NCI-H1417 treated with DMSO at 0.1 percent for 48 hours (cell line): Measurements from ENCODE around the gene ADAM33.

Source experiments
- DNase-seq: peaks from one replicate; lab custom pipeline; 2025; lab: John Stamatoyannopoulos, UW

ADAM33 gene

DNA sequence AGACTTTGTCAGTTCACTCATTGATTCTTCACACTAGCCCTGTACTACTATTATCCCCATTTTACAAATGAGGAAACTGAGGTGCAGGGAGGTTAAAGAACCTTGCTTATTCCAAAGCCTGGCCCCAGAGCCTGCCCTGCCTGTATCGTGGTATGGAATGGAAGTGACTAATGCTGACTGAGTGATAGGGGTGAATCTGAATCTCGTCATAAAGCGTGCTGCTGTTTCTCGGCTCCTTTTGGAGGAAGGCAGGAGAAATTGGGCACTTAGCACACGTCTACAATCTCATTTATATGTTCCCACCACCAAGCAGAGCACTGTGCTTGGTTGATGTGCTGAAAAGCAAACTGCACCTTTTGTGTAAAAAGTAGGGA lies 35.8 kb downstream of the ADAM33 start:
- DNase-seq = no peak

DNA sequence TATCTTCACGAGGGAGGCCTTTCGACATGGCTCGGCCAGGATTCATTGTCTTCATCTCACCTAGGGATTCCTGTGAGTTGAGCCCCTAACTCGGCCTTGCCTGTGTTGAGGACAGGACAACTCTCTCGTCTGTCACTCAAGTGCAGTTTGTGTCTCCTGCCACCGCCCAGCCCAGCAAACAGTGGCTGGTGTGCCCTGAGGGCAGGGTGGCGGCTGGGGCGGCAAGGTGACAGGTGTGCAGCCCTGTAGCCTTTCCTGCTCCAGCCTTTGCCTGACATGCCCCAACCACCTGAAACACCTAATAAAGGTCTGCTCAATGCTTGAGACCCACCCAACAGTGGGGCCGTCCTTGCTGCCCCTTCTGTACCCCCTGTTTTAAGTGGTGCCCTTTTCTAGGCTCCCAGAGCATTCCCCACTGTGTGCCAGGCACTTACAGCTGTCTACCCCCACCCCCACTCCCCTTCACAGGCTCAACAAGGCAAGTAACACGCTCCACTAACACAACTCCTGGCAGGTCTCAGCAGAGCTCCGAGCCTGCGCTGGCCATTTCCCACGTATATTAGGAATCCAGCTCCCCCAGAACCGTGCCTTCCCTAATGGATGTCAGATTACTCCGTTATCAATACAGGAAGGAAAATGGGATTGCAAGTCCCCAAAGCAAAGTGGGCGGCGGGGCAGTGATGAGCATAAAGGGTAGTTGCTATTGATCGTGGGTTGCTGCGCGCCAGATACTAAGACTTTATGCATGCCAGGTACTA lies 36.3 kb downstream of the ADAM33 start:
- DNase-seq = no peak

DNA sequence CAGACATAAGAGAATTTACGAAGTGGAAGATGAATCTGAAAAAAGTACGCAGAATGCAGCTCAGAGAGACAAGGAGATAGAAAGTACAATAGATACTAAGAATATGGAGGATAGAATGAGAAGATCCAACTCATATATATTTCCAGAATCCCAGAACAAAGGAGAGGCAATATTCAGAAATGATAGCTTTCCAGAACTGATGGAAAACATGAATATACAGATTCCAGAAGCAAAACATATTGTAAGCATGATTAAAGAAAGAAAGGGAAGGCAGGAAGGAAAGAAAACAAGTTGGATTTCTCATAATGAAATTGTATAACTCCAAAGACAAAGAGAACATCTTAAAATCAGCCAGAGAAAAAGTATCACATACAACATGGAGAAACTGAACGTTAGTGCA lies 41.6 kb downstream of the ADAM33 start:
- no peak for DNase-seq

DNA sequence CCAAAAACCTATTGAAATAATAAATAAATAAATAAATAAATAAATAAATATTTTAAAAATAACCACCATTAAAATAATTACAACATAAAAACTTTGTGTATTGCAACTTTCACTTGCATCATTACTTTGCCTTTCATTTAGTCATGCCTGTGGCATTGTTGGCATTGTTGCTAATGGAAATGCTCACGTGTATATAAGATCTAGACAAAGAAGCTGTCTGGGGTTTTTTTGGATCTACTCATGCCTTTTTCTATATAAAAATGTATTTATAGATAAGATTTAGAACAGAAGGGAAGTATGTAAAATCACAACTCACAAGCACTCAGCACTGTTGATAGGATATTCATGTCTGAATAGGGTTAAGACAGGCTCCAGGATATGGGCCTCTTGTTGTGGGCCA lies 46.5 kb downstream of the ADAM33 start:
- no peak for DNase-seq

DNA sequence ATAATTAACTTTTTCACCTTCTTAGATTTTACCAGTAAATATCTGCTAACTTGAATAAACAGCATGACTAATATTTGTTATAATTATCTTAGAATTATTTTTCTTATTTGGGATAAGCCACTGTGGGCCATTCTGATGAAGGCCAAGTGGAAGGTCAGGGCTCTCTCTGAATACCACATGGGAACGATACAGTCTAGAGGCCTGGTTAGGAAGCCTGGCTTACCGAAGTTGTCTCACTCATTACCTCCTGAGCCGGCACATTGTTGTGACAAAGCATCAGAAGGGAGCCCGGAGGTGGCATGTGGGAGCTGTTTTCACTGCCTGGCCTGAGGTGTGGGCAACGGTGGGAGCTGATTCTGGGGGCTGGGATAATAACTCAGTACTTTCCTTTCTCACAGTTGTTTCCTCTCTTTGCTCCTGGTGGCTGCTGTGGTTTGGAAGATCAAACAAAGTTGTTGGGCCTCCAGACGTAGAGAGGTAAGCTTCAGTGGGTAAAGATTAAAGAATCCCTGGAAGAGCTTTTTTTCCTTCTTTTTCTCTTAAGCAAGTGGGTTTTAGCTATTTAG lies 47.8 kb downstream of the ADAM33 start:
- DNase-seq = no peak

DNA sequence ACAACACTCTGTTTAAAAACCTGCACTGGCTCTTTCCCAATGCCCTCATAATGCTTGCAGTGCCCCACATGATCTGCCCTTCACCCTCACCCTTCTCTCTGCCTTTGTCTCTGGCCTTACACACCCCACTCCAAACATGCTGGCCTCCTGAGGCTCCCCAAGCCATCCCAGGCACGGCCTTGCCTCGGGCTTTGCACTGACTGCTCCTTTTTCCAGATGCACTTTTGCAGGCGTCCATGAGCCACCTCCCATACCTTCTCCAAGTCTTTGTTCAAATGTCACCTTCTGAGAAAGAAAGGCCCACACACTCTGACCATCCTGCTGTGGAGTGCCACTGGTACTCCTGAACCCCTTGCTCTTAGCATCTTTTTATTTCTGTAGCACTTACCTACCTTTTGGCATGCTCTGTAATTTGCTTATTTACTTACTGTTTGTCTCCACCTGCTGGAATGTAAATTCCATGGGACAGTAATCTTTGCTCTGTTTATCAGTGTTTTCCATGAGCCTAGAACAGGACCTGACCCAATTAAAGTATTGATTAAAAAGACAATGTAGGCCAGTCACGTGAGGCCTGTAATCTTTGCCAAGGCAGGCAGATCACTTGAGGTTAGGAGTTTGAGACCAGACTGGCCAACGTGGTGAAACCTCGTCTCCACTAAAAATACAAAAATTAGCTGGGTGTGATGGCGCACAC lies 49.4 kb downstream of the ADAM33 start:
- DNase-seq = no peak

DNA sequence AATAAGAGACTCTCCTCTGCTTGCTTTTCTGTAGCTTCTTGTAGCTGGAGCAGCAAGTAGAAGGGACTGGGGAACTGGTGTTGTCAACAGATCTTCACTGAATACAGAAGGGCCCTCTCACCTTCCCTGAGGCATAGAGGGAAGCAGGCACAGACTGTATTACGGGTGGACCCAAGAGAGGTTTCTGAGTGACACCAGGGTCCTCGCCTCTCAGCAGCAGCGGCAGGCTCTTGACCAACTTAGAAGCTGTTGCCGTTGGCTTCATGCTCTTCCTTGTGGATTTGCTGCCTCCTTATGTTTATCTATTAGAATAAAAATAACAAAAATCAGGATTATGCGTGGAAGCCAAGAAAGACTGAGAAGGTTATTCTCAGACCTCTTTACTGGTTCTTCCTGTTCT lies 50.3 kb downstream of the ADAM33 start:
- no peak for DNase-seq

DNA sequence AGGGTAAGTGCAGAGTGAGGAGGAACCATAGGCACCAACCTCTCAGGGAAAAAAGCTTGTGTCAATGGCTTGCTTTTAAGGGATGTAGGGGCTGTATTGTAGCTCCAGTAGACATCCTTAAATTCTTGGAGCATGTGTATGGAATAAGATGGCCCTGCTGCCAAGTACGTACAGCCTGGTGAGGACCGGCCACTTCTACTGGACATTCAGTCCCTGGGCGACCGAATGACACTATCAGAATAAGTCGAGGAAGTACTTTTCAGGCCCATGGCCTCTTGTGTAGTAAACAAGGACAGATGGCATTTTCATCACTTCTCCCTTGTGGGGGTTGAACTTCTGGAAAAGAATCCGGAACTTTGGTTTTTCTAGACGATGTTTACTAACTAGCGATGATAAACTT lies 51.4 kb downstream of the ADAM33 start:
- no peak for DNase-seq

DNA sequence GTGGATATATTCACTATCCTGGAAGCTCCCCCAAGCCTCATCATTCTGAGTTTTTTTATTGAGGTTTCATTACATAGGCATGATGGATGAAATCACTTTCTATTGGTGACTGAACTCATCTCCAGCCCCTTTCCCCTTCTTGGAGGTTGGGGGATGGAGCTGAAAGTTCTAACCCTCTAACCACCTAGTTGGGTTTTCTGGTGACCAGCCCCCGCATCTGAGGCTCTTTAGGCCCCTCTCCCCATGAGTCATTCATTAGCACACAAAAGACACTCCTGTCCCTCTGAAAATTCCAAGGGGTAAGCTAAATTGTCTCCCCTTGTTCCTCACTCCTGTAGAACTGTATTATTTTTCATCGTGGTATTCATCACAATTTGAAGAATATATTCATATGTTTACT lies 51.9 kb downstream of the ADAM33 start:
- DNase-seq = no peak

DNA sequence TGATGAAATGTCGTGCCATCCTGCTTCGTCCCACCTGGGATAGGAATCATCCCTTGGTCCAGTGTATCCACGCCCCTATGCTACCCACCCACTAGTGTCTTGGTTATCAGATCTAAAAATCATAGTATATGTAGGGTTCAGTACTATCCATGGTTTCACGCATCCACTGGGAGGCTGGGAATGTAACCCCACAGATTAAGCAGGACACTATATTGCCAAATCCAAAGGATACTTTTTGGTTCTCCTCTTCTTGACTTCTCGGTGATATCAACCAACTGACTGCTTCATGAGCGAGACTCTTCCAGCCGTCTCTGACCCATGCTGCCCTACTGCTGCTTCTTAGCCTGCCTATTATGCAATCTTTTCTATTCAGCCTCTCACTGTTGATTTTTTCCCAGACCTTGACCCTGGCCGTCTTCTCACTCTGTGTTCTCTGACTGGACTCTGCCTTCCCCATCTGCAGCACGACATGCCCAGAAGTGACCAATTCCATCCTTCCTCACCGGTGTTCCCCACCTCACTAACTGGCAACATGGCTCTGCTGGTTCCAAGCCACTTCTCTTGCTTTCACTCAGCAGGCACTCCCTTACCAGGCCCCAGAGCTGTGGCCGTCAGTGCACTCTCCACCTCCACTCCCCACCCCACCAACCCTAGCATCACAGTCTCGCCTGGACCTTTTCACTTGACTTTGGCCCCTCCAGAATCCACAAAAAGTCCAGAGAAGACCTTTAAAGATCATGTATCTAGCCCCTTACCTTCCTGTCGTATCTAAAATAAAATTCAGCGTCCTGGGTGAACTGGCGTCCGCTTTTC lies 53.1 kb downstream of the ADAM33 start:
- no peak for DNase-seq

DNA sequence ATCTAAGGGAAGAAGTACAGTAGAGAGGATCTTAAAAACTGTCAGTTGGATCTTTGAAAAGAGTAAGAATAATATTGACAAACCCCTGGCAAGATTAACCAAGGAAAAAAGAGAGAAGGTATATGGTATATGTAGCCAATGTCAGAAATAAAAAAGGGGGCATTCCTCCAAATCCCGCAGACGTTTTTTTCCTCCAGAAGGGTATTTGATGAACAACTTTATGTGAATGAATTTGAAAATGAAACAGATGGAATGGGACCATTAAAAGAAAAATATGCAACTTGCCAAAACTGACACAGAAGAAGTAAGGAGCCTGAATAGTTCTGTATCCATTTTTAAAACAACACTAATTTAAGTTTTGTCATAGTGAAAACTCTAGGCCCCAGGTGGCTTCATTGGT lies 54.3 kb downstream of the ADAM33 start:
- DNase-seq = no peak

DNA sequence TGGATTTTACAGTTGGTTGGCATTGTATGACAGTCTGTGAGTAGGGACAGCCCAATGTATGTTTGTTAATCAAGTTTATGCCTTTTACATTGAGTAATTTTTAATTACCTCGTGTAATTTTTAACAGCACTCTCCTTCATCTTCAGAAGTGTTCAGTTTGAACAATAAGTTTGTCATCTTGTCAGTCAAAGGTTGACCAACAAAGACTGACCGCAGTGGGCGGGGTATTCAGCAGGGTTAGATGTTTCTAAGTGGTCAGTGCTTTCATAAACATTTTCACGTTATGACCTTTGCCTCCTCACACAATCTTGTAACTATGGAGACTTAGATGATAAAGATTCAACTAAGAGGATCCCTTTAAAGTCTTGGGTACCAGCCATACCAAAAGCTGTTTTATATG lies 59.4 kb downstream of the ADAM33 start:
- no peak for DNase-seq

DNA sequence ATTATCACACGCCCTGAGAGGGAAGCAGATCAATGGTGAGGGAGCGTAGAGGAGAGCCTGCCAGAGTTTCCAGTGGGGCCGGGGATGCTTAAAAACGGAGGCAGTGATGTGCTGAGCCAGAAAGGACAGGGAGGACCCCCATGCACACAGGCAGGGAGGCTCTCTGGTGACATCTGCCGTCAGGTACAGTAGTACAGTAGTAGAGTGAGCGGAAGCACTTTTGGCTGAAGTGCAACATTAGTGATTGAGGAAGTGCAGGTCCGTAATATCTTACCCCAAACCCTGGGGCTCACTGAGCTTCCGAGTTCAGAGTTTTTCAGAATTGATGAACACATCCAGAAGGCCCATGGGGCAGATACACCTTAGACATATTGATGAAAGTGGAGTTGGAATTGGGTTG lies 60.7 kb downstream of the ADAM33 start:
- no peak for DNase-seq
